Activated CD4-positive, CD25-positive, alpha-beta regulatory T cell treated with anti-CD3 and anti-CD28 coated beads, Interleukin-2, amount 50 U/mL, for 72 hours (primary cell): ENCODE results near the gene ACSM6.

ENCODE experiments used
- DNase-seq: peaks from one replicate; pipeline ENCODE4 v3.0.0; 2021

The ACSM6 gene

GRCh38 chr10:95275726-95276366 is 81.8 kb downstream of the ACSM6 start:
- DNase-seq: no peak

DNA sequence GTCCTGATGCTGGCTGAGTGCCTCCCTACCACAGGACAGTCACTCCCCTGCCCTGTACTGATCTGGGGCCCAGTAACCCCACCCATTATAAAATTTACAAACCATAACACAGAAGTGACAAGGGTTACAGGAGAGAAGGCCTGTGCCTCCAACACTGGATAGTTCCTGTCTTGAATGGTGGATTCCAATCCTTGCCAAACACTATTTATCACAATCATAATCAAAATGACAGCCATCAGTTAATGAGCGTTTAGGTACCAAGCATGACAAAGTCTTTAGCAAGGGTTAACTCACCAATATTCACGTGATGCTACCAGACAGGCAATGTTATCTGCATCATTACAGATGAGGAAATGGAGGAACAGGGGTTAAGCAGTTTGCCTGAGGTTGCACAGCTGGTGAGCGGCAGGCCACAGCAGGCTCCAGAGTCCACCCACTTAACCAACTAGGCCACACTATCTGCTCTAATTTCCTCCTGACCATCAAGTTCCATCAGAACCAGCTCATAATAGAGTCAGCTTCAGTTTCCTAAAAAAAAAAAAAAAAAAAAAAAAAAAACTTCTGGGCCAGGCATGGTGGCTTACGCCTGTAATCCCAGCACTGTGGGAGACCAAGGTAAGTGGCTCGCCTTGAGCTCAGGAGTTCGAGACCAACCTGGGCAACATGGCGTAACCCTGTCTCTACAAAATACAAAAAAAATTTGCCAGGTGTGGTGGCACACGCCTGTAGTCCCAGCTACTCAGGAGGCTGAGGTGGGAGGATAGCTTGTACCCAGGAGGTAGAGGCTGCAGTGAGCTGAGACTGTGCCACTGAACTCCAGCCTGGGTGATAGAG is 82.5 kb downstream of the ACSM6 start:
- DNase-seq: no peak

DNA sequence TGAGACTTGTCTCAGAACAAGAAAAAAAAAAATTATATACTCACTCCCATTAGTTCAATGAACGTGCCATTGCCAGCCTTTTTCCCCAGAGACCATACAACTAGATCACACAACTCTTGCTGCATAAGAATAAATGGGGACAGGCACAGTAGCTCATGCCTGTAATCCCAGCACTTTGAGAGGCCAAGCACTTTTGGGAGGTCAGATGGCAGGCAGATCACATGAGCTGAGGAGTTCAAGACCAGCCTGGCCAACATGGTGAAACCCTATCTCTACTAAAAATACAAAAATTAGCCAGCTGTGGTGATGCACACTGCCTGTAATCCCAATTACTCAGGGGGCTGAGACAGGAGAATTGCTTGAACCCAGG is 83.1 kb downstream of the ACSM6 start:
- DNase-seq: no peak

DNA sequence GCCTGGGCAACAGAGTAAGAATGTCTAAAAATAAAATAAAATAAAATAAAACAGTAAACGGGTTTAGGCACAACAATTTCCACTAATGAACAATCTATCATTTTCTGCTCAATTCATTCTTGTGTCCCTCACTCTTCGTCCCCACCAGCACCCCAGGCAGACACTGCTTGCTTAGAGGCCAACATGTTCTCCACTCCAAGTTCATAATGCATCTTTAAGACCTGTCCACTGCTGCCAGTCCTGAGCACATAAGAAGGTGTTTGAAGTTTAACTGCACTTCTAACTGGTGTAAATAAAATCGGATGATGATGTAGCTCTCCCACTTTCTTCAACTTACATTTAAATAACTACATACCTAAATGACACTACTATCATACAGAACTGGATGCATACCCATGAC is 83.6 kb downstream of the ACSM6 start:
- no peak for DNase-seq
